Endothelial cell of umbilical vein (primary cell): ENCODE results near the gene SLC9A9. TPM values are rescaled to one million over a fixed set of nuclear protein-coding genes. Genes with fewer than 3 reads are reported as not detected.

Experiments
- BruUV-seq: library from RNA; stranded (reverse); fragments of 400-500 nt; replicated peaks from 2 replicates; lab custom pipeline; 2021; lab: Mats Ljungman, UMichigan
- CTCF ChIA-PET: fragments of 300-600, 350-600 bp; sonication (Branson Sonifier 250); formaldehyde crosslinking; loops from one replicate; lab custom pipeline; 2021; ENCODE audit warnings: antibody characterized with exemption, inconsistent platforms; lab: Charles Lee
- POLR2A ChIA-PET: fragments of 300-600, 350-600 bp; sonication (Branson Sonifier 250); formaldehyde crosslinking; loops from one replicate; lab custom pipeline; 2021; ENCODE audit warnings: antibody characterized with exemption, inconsistent platforms; lab: Charles Lee
- DNase-seq: peaks from one replicate; pipeline ENCODE4 v3.0.0-alpha.2; 2011; ENCODE audit warnings: low read depth, low spot score
- FAIRE-seq: peaks from 2 replicates; lab custom pipeline; 2011; peaks lifted over from hg19 to GRCh38; lab: Jason Lieb, UNC
- H2AFZ ChIP-seq: 2 replicates; pipeline ENCODE4 v1.6.0; 2012; ENCODE audit warnings: low read depth, low read length, control low read depth, inconsistent platforms
- H3K27ac ChIP-seq: 2 replicates; pipeline ENCODE4 v1.5.1; 2011; ENCODE audit warnings: low read depth, mild to moderate bottlenecking, control low read depth, low read length, moderate library complexity; ENCODE audit not compliant: insufficient read depth
- H3K27me3 ChIP-seq, 2 experiments: 2 replicates each; pipeline versions ENCODE4 v1.6.0 to v1.6.1; 2011; ENCODE audit warnings: low read length in 2 of 2, mixed read lengths in 1 of 2; ENCODE audit not compliant: control insufficient read depth in 2 of 2, insufficient read depth in 2 of 2
- H3K36me3 ChIP-seq, 2 experiments: 2 replicates in 1 of 2; 3 replicates in 1 of 2; pipeline ENCODE4 v1.5.1; 2011; ENCODE audit warnings: low read length in 2 of 2, mild to moderate bottlenecking in 1 of 2, moderate library complexity in 1 of 2; ENCODE audit not compliant: control insufficient read depth in 2 of 2, insufficient read depth in 2 of 2; ENCODE audit errors: extremely low read depth in 1 of 2
- H3K4me1 ChIP-seq: 3 replicates; pipeline ENCODE4 v1.5.1; 2011; ENCODE audit warnings: mild to moderate bottlenecking, low read length; ENCODE audit not compliant: control insufficient read depth, insufficient read depth; ENCODE audit errors: extremely low read depth
- H3K4me2 ChIP-seq: 2 replicates; pipeline ENCODE4 v1.6.1; 2011; ENCODE audit warnings: low read length, control low read depth, mixed read lengths; ENCODE audit not compliant: insufficient read depth
- H3K4me3 ChIP-seq, 3 experiments: fragments of 200-600 bp in 1 of 3; sonication (generic), shearing (Covaris generic) in 1 of 3; replicated peaks in 1 of 3; 2 replicates each; pipeline ENCODE4 v1.5.1; 2011 to 2016; ENCODE audit warnings: control low read depth in 3 of 3, low read length in 3 of 3, mild to moderate bottlenecking in 2 of 3, inconsistent platforms in 1 of 3, low read depth in 1 of 3, moderate library complexity in 1 of 3; ENCODE audit not compliant: insufficient read depth in 1 of 3
- H3K79me2 ChIP-seq: 2 replicates; pipeline ENCODE4 v1.6.0; 2012; ENCODE audit warnings: low read length, inconsistent platforms; ENCODE audit not compliant: control insufficient read depth, insufficient read depth
- H3K9ac ChIP-seq: replicated peaks from 2 replicates; pipeline ENCODE3; 2011; ENCODE audit warnings: low read length, control low read depth; ENCODE audit not compliant: insufficient read depth; ENCODE audit errors: extremely low read depth
- H3K9me1 ChIP-seq: replicated peaks from 3 replicates; pipeline ENCODE4 v1.6.0; 2011; ENCODE audit warnings: mild to moderate bottlenecking, low read length; ENCODE audit not compliant: control insufficient read depth, insufficient read depth; ENCODE audit errors: extremely low read depth
- H3K9me3 ChIP-seq: replicated peaks from 2 replicates; pipeline ENCODE4 v1.5.1; 2012; ENCODE audit warnings: low read length, inconsistent platforms; ENCODE audit not compliant: control insufficient read depth, insufficient read depth
- H4K20me1 ChIP-seq: replicated peaks from 2 replicates; pipeline ENCODE3; 2011; ENCODE audit warnings: mild to moderate bottlenecking, low read length; ENCODE audit not compliant: control insufficient read depth, insufficient read depth; ENCODE audit errors: extremely low read depth
- CTCF ChIP-seq, 2 donors: IDR thresholded peaks; 1 replicate in 1 of 2; 2 replicates in 1 of 2; pipeline ENCODE4 v1.5.1; 2011; ENCODE audit warnings: low read length in 2 of 2, mild to moderate bottlenecking in 2 of 2, moderate library complexity in 2 of 2, control low read depth in 1 of 2, inconsistent platforms in 1 of 2, low read depth in 1 of 2; ENCODE audit not compliant: insufficient read depth in 1 of 2; ENCODE audit errors: extremely low read depth in 1 of 2
- EZH2 ChIP-seq: IDR thresholded peaks from 2 replicates; pipeline ENCODE4 v1.6.1; 2012; ENCODE audit warnings: borderline replicate concordance, low read depth, mild to moderate bottlenecking, moderate library complexity, low read length, inconsistent platforms; ENCODE audit not compliant: severe bottlenecking
- FOS ChIP-seq: IDR thresholded peaks from 2 replicates; pipeline ENCODE4 v1.6.1; 2011; ENCODE audit warnings: mild to moderate bottlenecking, low read length, moderate library complexity, borderline replicate concordance; ENCODE audit not compliant: insufficient read depth
- GATA2 ChIP-seq: IDR thresholded peaks from 2 replicates; pipeline ENCODE4 v1.7.0; 2011; ENCODE audit warnings: low read depth, mild to moderate bottlenecking, moderate library complexity, mixed read lengths, low read length; ENCODE audit not compliant: insufficient read length, insufficient read depth
- JUN ChIP-seq: IDR thresholded peaks from 2 replicates; pipeline ENCODE4 v1.6.1; 2011; ENCODE audit warnings: borderline replicate concordance, low read depth; ENCODE audit not compliant: insufficient read length, insufficient read depth
- MAX ChIP-seq: IDR thresholded peaks from 2 replicates; pipeline ENCODE4 v1.6.1; 2011; ENCODE audit not compliant: insufficient read depth, insufficient read length
- MYC ChIP-seq: IDR thresholded peaks from one replicate; pipeline ENCODE4 v1.6.1; 2011; ENCODE audit warnings: mild to moderate bottlenecking, low read depth, low read length
- POLR2A ChIP-seq: IDR thresholded peaks from 2 replicates; pipeline ENCODE4 v1.6.1; 2012; ENCODE audit warnings: low read depth, mild to moderate bottlenecking, control low read depth, low read length
- POLR2AphosphoS5 ChIP-seq: IDR thresholded peaks from 2 replicates; pipeline ENCODE4 v1.6.1; 2012; ENCODE audit warnings: low read depth, mild to moderate bottlenecking, control low read depth, low read length, moderate library complexity; ENCODE audit not compliant: insufficient read depth
- dilution Hi-C: fragments of 300-500 bp; cut with MboI; formaldehyde crosslinking; loops from one replicate; pipeline ENCODE4 v1.15.0; 2019; ENCODE audit warnings: low sequenced_read_pairs; ENCODE audit not compliant: extremely low pct_ligation_motif_present
- intact Hi-C: fragments of 100-400 bp; cut with micrococcal nuclease; formaldehyde crosslinking; loops from one replicate; pipeline ENCODE4 v1.10.0; 2022
- polyA plus RNA-seq, 4 experiments: library from polyadenylated mRNA; depleted of rRNA in 3 of 4; stranded (reverse) in 3 of 4; unstranded in 1 of 4; fragments of >200 nt; gene quantifications; 2 replicates each; pipeline versions ENCODE4 v1.2.1 to v1.2.3, GENCODE V29; 2011 to 2012; ENCODE audit warnings: missing spikeins in 1 of 4
- total RNA-seq: library from RNA; stranded (reverse); gene quantifications from 2 replicates; pipeline ENCODE4 v1.2.3, GENCODE V29; 2021

SLC9A9 gene
- total and polyA plus RNA-seq, 2 donors (not counting 3 experiments of a cell fraction or from before 2014, with no cell fraction given): 1.5 to 1.8 TPM

- Histone ChIP-seq H3K9ac (no peak overlapping the region), H3K36me3 (no peaks in the 10 kb centered on the region), H3K27me3 (no peaks in the 10 kb centered on the region), H3K9me1 (no peaks in the 10 kb centered on the region), H3K4me2 (no peak overlapping the region), H3K27ac (no peak overlapping the region), H2AFZ (no peak overlapping the region), H3K4me3 (no peak overlapping the region), H3K4me1 (no peaks in the 10 kb centered on the region), H3K9me3 (no peaks in the 10 kb centered on the region), H3K79me2 (no peaks in the 10 kb centered on the region), H4K20me1 (no peaks in the 10 kb centered on the region)
- dilution Hi-C loops (no loop called here), intact Hi-C loops (no loop called here)
- CTCF ChIA-PET: interaction anchor here (1.1 kb wide), 1 partner anchor 9 kb away, joined by 5 read pairs; no protein-coding TSS in a partner anchor
- FAIRE-seq (no peak), DNase-seq (no peak)
- TF ChIP-seq EZH2 (no peak), JUN (no peak), POLR2AphosphoS5 (no peak), MYC (no peak), CTCF (IDR thresholded peaks at IDR 0.05; ENCODE audit: extremely low read depth in 1 of 2, insufficient read depth in 1 of 2, low read depth in 1 of 2, low read length in 2 of 2) (no peak), POLR2A (no peak), GATA2 (no peak), MAX (no peak), FOS (no peak)
- no TSS peak for BruUV-seq
- POLR2A ChIA-PET: no interaction called here
Measured at GRCh38 chr3:143424874-143425273, 423.4 kb downstream of the SLC9A9 start.
